H7 (cell line): Measurements from ENCODE around the gene LNP1. TPM values are rescaled to one million over a fixed set of nuclear protein-coding genes. Genes with fewer than 3 reads are reported as not detected.

Experiments
- DNase-seq: peaks from one replicate; pipeline ENCODE4 v3.0.0; 2012
- H3K27me3 ChIP-seq: 2 replicates; pipeline ENCODE4 v1.6.0; 2011; ENCODE audit warnings: mild to moderate bottlenecking, low read length; ENCODE audit not compliant: control insufficient read depth, insufficient read depth
- H3K36me3 ChIP-seq: replicated peaks from 2 replicates; pipeline ENCODE4 v1.5.1; 2011; ENCODE audit warnings: low read length; ENCODE audit not compliant: control insufficient read depth, insufficient read depth
- H3K4me3 ChIP-seq: 2 replicates; pipeline ENCODE4 v1.5.1; 2011; ENCODE audit warnings: low read depth, mild to moderate bottlenecking, control low read depth, low read length, moderate library complexity; ENCODE audit not compliant: insufficient read depth
- total RNA-seq: library from RNA; depleted of rRNA; stranded (reverse); fragments of >200 nt; shearing (Covaris generic); gene quantifications from 2 replicates; pipeline ENCODE4 v1.2.3, GENCODE V29; 2014; rRNA removed

LNP1 gene
- total RNA-seq, 1 experiment from 2014 or later, result 12.3 TPM

DNA sequence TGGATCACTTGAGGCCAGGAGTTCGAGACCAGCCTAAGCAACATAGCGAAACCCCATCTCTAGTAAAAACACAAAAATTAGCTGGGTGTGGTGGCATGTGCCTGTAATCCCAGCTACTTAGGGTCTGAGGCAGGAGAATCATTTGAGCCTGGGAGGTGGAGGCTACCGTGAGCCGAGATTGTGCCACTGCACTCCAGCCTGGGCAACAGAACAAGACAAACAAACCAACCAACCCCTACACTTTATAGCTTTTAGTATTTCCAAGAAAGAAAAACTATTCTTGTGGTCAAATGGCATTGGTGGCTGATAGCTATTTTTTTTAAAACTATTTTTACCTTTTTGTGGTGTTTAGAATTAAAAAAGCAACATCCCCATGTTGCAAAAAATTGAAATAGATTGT, 98.3 kb downstream of the LNP1 start:
- no peak for DNase-seq
- H3K27me3 ChIP-seq, result no peaks in the 10 kb centered on the region; the same call in 1 of the 2 replicates
- no peak overlapping the region for H3K4me3 ChIP-seq
- H3K36me3 ChIP-seq, result no peaks in the 10 kb centered on the region

DNA sequence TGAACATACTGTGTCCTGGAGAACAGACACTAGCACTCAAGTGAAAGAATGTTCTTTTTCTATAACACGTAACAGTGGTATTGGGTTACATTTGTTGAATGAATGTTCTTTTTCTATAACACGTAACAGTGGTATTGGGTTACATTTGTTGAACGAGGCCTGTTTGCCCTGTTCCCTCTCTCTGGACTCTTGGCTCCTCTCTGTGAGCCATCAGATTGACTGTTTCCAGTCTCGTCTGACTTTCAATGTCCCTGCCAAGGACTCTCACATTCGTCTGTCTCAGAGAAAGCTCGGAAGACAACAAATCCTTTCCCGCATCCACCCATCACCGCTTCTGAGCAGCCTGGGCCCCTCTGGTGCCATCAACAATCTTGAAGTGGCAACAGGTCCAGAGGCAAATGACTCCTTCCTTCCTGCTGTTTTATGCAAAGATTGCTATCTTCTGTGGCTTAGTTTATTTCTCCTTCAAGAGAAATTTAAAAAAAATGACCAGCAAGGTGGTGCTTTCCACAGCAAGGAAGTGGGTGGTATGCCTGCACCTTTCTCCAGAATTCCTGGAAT, 99.1 kb downstream of the LNP1 start:
- Histone ChIP-seq H3K4me3 (no peak overlapping the region), H3K27me3 (no peaks in the 10 kb centered on the region; the same call in 1 of the 2 replicates), H3K36me3 (no peaks in the 10 kb centered on the region)
- no peak for DNase-seq

DNA sequence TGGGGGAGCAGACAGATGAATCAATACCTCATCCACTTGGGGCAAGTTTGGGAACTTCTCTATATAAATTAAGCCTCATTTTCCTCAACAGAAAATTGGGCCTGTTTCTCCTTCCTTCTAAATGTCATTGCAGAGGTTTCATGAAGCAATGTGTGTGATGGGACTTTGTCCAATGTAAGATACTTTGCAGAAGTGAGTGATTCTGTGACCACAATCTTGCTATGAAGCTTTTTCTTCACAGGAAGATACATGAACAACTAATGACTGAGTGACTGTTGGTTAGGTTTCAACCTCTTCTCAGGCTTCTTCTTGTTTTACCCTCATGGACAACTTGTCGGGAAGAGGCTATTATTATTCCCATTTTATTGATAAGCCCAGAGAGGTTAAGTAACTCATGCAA, 102.1 kb downstream of the LNP1 start:
- no peaks in the 10 kb centered on the region; the same call in 1 of the 2 replicates for H3K27me3 ChIP-seq
- no peak for DNase-seq
- H3K4me3 ChIP-seq, result no peak overlapping the region
- no peaks in the 10 kb centered on the region for H3K36me3 ChIP-seq

Other genes starting within 250 kb of the LNP1 start
- gene TBC1D23, start 140.5 kb upstream of the LNP1 start, total RNA-seq, result 63.0 and 121 TPM in 2 replicates
- 36.8 and 37.8 TPM in 2 replicates for gene NIT2, start 66.8 kb upstream of the LNP1 start, total RNA-seq
- 62.2 and 82.9 TPM in 2 replicates for gene TOMM70, start 450 bp upstream of the LNP1 start, total RNA-seq
- gene TMEM45A, start 91.1 kb downstream of the LNP1 start, total RNA-seq, result 3.8 and 4.8 TPM in 2 replicates
- not detected in 2 replicates for gene ADGRG7, start 208.1 kb downstream of the LNP1 start, total RNA-seq